Upper lobe of left lung (tissue), 4 donors: ENCODE measurements around the gene RNF168.

ENCODE experiments used
- EP300 ChIP-seq, 4 donors: sonication (generic); formaldehyde crosslinking; IDR thresholded peaks; one replicate each; pipeline ENCODE4 v1.5.1; 2017; ENCODE audit warnings: antibody characterized with exemption in 4 of 4, control low read depth in 2 of 4
- POLR2A ChIP-seq, 4 donors: fragments of 450-650 bp; IDR thresholded peaks; one replicate each; pipeline ENCODE4 v1.5.1; 2016 to 2017; ENCODE audit warnings: antibody characterized with exemption in 4 of 4, mild to moderate bottlenecking in 2 of 4

GRCh38 chr3:196471551-196471950 is 32.0 kb downstream of the RNF168 start:
- TF ChIP-seq POLR2A (IDR thresholded peaks at IDR 0.05) (no peak), EP300 (IDR thresholded peaks at IDR 0.05) (no peak)
